Measurements from ENCODE around the gene DIO2. TPM values are rescaled to one million over a fixed set of nuclear protein-coding genes. Genes with fewer than 3 reads are reported as not detected.

Gene DIO2
- total RNA-seq, 1 donor from 2014 or later: 1.6 TPM

GRCh38 chr14:80172375-80173051 is 38.8 kb downstream of the DIO2 start:
- Histone ChIP-seq H3K27ac (ENCODE audit: low read depth, low read length) (no peak overlapping the region), H3K9ac (ENCODE audit: low read depth in 1 of 3, low read length in 3 of 3) (no peak overlapping the region)

DNA sequence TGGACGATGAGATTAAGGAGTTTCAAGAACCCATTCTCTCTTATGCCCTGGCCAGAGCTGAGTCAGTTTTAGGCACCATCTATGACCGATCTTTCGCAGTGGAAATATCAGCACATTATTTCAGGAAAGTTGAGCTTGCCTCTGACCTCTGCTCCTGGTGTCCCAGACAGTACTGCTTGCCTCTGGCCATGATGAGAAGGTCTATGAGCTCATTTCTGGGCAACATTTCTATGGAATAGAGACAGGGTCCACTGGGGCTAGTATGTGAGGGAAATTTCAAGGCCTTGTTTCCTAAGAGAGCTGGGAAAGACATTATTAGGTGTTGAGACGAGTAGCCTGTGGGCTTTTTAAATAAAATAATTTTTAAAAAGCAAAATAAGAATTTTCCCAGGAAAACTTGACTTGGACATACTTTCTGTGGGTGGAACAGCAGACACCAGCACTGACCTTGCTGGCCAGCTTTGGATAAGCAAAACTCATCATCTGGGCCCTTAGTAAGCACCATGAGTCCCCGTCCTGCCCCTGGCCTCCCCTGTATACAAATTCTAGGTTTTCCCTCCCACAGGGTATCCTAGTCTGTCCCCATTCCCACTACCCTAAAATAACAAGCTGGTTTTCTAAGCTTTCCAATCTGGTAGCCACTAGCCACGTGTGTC is 43.4 kb downstream of the DIO2 start:
- H3K9me3 ChIP-seq (ENCODE audit: control insufficient read depth in 3 of 3, low read length in 3 of 3): no peaks in the 10 kb centered on the region
- H3K27me3 ChIP-seq (ENCODE audit: control insufficient read depth in 3 of 3, insufficient read depth in 3 of 3, low read length in 3 of 3): no peaks in the 10 kb centered on the region
- no peaks in the 10 kb centered on the region for H3K4me1 ChIP-seq (ENCODE audit: control insufficient read depth in 3 of 3, insufficient read depth in 3 of 3, low read length in 3 of 3)
- no peaks in the 10 kb centered on the region for H3K36me3 ChIP-seq (ENCODE audit: control insufficient read depth in 3 of 3, insufficient read depth in 3 of 3, low read length in 3 of 3)
- no peak overlapping the region for H3K4me3 ChIP-seq (ENCODE audit: low read length in 3 of 3)
- no peak overlapping the region for H3K9ac ChIP-seq (ENCODE audit: low read depth in 1 of 3, low read length in 3 of 3)
- H3K27ac ChIP-seq (ENCODE audit: low read depth, low read length): peak overlapping the region; percentile 28

More at GRCh38 chr14:80172375-80173051, 38.8 kb downstream of the DIO2 start:
- Histone ChIP-seq H3K9me3 (ENCODE audit: control insufficient read depth in 3 of 3, low read length in 3 of 3) (no peaks in the 10 kb centered on the region), H3K27me3 (ENCODE audit: control insufficient read depth in 3 of 3, insufficient read depth in 3 of 3, low read length in 3 of 3) (no peaks in the 10 kb centered on the region), H3K36me3 (ENCODE audit: control insufficient read depth in 3 of 3, insufficient read depth in 3 of 3, low read length in 3 of 3) (no peaks in the 10 kb centered on the region), H3K4me3 (ENCODE audit: low read length in 3 of 3) (no peak overlapping the region), H3K4me1 (ENCODE audit: control insufficient read depth in 3 of 3, insufficient read depth in 3 of 3, low read length in 3 of 3) (no peaks in the 10 kb centered on the region)

- Histone ChIP-seq H3K9me3 (ENCODE audit: control insufficient read depth in 3 of 3, low read length in 3 of 3) (no peaks in the 10 kb centered on the region), H3K4me3 (ENCODE audit: low read length in 3 of 3) (no peak overlapping the region), H3K36me3 (ENCODE audit: control insufficient read depth in 3 of 3, insufficient read depth in 3 of 3, low read length in 3 of 3) (no peaks in the 10 kb centered on the region), H3K27ac (ENCODE audit: low read depth, low read length) (no peak overlapping the region), H3K9ac (ENCODE audit: low read depth in 1 of 3, low read length in 3 of 3) (no peak overlapping the region), H3K27me3 (ENCODE audit: control insufficient read depth in 3 of 3, insufficient read depth in 3 of 3, low read length in 3 of 3) (no peaks in the 10 kb centered on the region), H3K4me1 (ENCODE audit: control insufficient read depth in 3 of 3, insufficient read depth in 3 of 3, low read length in 3 of 3) (no peaks in the 10 kb centered on the region)
Observed at GRCh38 chr14:80164991-80165721, 46.1 kb downstream of the DIO2 start.

DNA sequence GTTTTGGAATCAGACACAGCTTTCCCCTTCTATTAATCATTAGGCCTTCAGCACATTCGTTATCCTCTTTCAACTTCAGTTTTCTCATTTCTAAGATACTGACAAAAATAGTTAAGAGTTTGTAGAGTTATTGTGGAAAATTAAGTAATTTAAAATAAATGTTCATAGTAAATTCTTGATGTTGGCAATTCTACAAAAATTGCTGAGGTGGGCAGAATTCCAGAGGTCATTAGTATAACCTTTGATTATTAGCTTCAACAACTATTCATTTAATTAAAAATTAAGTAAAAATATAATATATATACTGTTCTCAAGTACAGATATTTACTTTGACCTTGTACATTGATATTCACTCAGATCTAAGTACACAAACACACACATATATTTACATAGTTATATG is 58.5 kb downstream of the DIO2 start:
- no peaks in the 10 kb centered on the region for H3K9me3 ChIP-seq (ENCODE audit: control insufficient read depth in 3 of 3, low read length in 3 of 3)
- no peak overlapping the region for H3K4me3 ChIP-seq (ENCODE audit: low read length in 3 of 3)
- no peaks in the 10 kb centered on the region for H3K27me3 ChIP-seq (ENCODE audit: control insufficient read depth in 3 of 3, insufficient read depth in 3 of 3, low read length in 3 of 3)
- no peaks in the 10 kb centered on the region for H3K36me3 ChIP-seq (ENCODE audit: control insufficient read depth in 3 of 3, insufficient read depth in 3 of 3, low read length in 3 of 3)
- no peak overlapping the region for H3K27ac ChIP-seq (ENCODE audit: low read depth, low read length)
- H3K9ac ChIP-seq (ENCODE audit: low read depth in 1 of 3, low read length in 3 of 3): no peak overlapping the region
- no peaks in the 10 kb centered on the region for H3K4me1 ChIP-seq (ENCODE audit: control insufficient read depth in 3 of 3, insufficient read depth in 3 of 3, low read length in 3 of 3)

DNA sequence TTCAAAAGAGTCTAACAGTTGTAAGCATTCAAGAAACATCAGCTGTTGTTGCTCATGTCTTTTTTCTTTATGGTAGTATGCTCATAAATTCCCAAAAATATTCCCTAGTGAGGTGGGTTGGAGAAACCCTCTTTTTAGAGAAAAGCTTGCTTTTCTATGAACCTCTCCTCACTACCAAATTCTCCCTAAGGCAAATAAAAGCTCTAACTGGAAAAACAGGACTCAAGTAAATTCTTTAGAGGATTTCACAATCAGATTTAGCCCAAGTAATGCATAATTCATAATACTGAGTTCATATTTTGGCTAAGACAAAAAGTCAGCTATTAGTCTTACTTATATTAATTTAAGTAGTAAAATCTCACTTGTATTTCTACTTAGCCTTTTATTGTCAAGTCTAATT is 59.1 kb downstream of the DIO2 start:
- Histone ChIP-seq H3K27me3 (ENCODE audit: control insufficient read depth in 3 of 3, insufficient read depth in 3 of 3, low read length in 3 of 3) (no peaks in the 10 kb centered on the region), H3K9ac (ENCODE audit: low read depth in 1 of 3, low read length in 3 of 3) (no peak overlapping the region), H3K9me3 (ENCODE audit: control insufficient read depth in 3 of 3, low read length in 3 of 3) (no peaks in the 10 kb centered on the region), H3K36me3 (ENCODE audit: control insufficient read depth in 3 of 3, insufficient read depth in 3 of 3, low read length in 3 of 3) (no peaks in the 10 kb centered on the region), H3K27ac (ENCODE audit: low read depth, low read length) (no peak overlapping the region), H3K4me3 (ENCODE audit: low read length in 3 of 3) (no peak overlapping the region), H3K4me1 (ENCODE audit: control insufficient read depth in 3 of 3, insufficient read depth in 3 of 3, low read length in 3 of 3) (no peaks in the 10 kb centered on the region)

DNA sequence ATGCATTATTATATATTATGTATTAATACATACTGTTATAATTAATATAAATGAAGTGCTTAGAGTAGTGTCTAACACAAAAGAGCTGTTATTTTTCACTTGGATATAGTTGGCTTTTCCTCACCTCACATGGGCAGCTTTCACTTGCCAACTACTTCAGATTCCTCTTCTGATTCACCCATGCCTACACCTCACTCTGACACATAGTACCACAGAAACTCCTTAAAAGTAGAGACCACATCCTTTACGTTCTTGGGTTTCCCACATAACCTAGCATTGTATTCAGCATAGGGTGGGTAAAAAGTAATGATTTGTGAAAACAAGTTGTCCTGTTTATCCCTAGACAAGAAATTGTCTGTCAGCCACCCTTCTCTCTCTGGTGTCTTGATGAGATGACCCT is 61.0 kb downstream of the DIO2 start:
- H3K4me3 ChIP-seq (ENCODE audit: low read length in 3 of 3): no peak overlapping the region
- no peaks in the 10 kb centered on the region for H3K27me3 ChIP-seq (ENCODE audit: control insufficient read depth in 3 of 3, insufficient read depth in 3 of 3, low read length in 3 of 3)
- H3K4me1 ChIP-seq (ENCODE audit: control insufficient read depth in 3 of 3, insufficient read depth in 3 of 3, low read length in 3 of 3): no peaks in the 10 kb centered on the region
- no peaks in the 10 kb centered on the region for H3K36me3 ChIP-seq (ENCODE audit: control insufficient read depth in 3 of 3, insufficient read depth in 3 of 3, low read length in 3 of 3)
- no peaks in the 10 kb centered on the region for H3K9me3 ChIP-seq (ENCODE audit: control insufficient read depth in 3 of 3, low read length in 3 of 3)
- H3K27ac ChIP-seq (ENCODE audit: low read depth, low read length): no peak overlapping the region
- no peak overlapping the region for H3K9ac ChIP-seq (ENCODE audit: low read depth in 1 of 3, low read length in 3 of 3)
